ENCODE results near the gene EDAR.

EDAR gene

DNA sequence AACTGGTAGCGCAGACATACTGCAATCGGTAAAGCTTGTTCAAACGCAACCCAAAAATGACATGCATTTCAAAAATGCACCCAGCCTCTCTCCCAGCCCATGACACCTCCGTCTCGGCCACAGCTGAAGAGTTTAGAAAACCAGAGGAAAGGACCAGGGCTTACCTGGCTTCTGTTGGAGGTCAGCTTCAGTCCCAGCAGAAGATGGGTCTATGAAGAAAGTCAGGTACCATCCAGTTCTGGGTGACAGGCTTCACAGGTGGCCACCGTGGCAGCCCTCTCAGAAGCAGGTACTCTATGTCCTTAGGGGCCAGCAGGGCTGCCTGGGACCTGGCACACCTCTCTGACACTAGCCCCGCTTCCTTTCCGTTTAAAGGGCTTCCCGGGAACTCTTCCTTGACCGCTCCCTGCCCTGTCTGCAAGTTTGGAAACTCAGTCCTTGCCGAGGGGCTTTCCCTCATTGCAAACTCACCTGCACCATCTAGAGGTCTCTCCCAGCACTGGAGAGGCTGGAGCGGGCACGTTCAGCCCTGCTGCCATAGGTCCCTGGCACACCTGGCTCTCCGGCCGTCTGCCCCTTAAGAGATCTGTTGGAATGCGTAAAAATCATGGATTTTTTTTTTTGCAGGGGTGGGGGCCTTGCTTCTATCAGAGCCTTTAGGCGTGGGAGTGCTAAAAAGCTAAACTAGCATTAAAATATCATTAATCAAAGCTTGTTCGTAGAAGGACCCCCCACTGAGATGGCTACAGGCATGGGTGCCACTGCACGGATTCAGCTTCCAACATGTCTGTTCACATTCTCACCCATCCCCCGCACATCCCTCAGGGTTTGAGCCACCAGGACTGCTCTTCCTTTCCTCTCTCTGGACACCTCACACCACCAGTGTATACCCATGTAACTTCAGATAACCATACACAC is at the start of gene EDAR:
EDAR (minus strand) TSS at position 425 of the 918 bp plus-strand sequence. CDS start 58,206 bp downstream, outside the sequence.
- DNase-seq, result peak; percentile 32 to 38

DNA sequence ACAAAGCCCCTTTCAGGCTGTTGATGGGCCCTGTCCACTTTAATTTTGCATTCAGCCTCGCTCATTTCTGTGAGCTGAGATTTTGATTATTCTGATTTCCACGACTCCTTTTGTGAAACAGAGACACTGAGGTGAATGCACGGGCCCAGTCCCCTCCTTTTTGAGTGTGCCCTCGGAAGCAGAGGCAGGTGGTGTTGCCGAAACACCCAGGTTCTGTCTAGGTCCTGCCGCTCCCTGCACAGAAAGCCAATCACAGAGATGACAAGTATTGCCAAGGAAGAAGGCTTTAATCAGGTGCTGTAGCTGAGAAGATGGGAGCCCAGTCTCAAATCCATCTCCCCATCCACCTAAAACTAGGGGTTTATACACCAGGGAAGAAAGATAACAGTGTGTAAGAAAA is 44.2 kb upstream of the EDAR start:
- no peak for DNase-seq

DNA sequence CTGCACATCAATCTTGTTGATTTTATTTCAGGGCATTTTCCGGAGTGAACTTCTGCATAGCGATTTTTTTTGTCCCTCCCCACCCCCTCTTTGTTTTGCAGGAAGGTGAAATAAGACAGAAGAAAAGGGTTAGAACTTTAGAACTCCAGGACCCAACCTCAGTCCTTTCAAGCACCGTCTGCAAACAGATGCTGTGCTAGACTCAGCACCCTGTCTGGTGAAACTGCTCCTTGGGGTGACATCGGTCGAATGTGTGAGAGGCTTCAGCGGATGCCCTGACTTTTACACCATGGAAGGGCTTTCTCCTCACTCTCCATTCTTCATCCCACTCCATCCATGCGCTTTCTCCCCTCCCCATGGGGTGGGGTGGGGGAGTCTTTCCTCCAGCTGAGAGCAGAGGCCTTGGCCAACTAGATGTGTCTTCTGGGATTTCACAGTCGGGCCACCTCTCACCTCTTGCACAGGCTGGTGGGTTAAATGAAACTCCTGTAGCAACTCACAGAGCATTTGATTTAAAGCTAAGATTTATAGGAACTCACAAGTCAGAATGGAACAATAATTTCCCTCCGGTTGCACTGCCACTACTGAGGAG is 43.3 kb upstream of the EDAR start:
- peak; percentile 7 to 14 for DNase-seq

DNA sequence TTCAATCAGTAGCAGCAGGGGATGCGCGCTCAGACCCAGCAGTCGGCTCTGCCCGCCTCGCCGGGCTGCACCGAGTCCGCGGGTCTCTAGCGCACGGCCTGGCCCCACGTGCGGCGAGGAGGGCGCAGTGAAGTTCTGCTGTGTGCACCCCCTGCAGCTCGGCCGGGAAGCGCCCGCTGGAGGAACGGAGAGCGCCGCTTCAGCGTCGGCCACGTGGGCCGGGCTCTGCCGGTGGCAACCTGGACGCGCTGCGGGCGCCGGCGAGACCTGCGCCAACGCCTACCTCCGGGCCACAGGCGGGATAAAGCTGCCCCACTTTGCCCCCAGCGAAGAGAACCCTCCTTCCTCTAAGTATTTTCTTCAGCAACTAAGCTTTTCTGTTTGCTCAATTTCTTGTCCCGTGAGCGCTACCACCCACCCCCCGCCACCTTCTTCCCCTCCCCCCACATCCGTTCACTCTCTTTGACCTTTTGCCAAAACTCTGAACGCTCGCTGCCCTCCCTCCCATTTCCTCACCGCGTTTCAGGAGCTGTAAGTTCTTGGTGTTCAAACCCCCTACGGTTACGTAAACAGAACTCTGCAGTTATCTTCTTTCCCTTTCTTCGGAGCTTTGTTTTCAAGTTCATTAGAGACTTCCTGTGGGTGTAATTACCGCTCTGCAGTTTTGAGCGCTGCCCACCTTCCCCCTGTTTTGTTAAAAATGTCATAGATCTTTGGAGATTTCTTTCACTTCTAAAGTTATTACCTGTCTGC is 42.6 kb upstream of the EDAR start:
- peak; percentile 33 to 40 for DNase-seq

DNA sequence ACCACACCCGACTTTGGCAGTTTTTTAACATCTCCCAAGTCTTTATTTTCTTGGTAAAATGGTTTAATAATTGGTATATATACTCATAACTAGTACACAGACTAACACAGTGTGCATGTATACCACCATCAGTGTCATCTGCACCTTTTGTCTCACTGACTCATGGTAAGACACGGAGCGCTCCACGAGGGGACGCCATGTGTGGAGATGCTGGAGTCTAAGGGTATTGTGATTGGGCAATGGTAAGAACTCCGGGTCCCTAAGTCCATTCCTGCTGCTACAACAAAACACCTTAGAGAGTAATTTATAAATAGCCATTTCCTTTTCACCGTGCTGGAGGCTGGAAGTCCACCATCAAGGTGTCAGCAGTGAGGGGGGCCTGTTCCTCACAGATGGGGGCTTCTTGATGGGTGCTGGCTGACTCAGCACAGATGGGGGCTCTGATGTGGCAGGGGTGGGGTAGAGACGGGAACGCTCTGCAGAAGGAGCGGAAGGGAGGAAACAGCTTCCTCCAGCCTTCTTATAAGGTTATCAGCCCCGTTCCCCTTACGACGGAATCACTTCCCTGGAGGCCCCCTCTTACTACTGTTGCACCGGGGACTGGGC is 42.0 kb upstream of the EDAR start:
- DNase-seq, result no peak

DNA sequence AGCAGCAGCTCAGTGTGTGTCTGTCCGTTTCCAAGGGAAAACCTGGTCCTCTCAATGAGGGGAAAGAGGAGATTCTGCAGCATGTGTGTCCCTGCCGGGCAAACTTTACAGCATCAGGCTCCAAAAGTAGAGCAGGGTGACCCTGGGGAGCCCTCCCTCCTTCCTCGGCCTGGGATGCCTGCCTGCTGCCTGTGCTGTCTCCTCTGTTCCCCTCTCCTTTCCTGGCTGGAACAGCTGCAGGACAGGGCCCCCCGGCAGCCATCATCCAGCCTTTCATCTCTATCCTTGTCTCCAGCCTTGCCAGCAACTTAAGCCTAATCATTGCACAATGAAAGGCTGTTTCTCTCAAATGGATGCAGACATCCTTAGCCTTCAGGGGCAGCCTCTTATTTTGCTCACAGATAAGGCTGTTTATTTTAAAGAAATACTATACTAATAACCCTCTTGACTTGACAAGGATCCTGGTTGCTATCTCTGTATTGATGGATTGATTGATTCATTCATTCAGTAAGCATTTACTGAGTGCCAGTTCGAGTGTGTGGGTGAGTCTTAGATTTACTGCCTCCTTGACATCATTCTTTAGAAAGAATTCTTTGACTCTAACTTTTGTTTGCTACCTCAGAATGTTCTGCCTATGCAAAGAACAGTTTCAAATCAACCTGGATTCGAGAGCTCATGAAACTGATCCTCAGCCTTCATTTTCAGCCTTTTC is 40.6 kb upstream of the EDAR start:
- DNase-seq, result no peak

DNA sequence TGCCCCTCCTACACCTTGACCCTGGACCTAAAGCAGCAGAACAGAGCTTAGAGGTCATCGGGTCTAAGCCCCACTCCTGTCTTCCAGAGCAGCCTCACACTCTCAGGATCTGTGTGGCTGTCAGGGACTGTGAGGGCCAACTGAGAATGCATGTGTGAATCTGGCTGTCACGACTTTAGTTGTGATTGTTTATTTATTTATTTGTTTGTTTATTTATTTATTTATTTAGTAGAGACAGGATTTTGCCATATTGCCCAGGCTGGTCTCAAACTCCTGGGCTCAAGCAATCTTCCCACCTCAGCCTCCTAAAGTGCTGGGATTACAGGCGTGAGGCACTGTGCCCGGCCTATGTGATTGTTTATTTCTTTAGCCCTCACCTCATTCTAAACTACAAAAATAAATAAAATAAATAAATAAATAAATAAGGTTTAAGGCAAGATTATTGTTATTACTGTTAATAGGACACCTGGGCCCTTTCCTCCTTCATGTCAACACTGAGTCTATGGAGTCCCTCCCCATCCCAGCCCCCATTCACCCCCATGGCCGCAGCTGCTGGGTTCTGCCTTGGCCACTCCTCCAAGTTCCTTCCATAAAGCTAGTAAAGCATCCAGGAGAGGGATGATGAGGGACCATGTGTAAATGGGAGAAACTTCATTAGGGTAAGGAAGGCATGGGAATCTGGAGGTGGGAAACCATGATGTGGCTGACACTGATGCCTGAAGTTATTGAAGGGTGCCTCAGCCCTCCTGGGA is 39.9 kb upstream of the EDAR start:
- DNase-seq, result no peak

DNA sequence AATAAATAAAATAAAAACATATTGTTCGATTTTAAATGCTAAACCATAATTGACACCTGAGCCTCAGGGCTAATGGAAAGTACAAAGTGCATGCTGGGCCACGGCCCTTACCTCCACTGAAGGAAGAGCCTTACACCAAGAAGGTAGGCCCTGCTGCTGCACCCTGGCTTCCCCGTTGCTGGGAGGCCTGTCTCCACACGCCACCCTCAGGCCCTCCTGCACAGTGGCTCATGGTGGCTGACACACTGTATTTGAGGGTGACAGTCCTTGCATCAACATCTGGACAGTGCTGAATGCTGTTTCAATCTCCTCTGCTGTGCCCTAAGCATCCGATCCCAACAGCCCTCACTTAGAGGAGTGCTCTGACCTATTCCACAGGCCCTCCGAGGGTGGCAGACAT is 39.3 kb upstream of the EDAR start:
- DNase-seq, result no peak

DNA sequence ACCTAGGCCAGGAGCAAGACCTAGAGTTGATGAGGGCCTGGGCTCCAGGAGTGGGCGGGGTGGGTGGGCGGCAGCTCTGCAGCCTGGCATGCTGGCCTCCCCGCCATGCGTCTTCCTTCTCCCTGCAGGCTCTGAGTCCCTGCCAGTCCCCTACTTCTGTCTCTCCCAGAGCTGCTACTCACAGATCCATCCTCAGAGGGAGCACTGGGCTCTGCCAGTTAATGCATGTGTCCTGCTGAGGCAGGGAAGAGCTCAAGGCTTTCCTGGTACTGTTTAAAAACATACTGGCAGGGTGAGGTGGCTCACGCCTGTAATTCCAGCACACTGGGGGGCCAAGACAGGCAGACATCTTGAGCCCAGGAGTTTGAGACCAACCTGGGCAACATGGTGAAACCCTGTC is 38.7 kb upstream of the EDAR start:
- no peak for DNase-seq

DNA sequence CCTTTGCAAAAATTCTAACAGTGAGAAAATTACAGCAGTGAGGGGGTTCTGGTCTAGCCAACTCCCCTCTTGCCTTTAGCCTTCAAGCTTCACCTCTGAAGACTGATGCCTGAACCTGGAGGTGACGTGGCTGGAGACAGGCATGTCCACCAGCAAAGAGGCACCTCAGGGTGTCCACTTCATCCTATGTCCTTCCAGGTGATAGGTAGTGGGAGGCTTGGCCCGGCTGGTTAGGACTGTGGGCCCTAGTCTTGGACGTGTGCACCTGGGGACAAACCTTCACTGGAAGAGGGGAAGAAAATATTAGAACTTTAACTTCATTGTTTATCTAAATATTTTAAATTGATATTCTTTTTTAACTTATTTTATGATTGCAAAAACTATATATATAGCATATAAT is 35.5 kb upstream of the EDAR start:
- DNase-seq, result no peak

DNA sequence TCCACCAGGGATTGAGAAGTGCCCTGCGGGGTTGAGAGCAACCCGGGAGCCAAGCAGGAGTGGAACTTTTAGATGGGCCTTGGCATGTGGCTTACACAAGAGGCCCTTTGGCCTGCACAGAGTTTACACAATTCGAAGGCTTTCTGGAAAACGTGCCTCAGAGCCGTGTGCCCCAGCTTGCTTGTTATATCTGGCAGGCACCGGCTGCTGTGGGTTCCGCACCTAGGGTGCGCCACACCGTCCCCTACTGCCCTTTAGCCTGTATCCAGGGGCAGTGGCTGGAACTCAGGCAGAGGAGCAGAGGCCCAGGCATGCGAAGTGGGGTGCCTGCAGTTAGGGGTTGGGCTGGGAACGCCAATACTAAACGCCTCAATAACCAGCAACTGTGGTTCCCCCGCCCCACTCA is 32.9 kb upstream of the EDAR start:
- no peak for DNase-seq

DNA sequence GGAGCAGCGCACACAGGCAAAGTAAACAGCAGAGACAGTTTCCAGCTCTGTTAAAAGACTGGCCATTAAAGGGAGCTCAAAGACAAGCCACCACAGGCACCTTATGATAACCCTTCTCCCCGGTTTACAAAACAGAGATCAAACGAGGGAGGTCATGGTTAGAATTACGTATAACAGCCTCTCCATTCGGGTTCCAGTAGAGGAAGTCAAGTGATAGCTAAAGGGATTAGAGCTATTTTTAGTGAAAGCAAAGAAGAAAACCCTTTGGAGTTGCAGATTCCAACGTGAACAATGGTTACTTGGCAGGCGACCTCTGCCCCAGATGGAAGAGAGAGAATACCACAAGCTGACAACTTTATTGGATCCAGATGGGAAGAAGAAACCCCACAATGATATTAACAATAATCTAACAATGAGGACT is 31.2 kb upstream of the EDAR start:
- DNase-seq, result no peak

DNA sequence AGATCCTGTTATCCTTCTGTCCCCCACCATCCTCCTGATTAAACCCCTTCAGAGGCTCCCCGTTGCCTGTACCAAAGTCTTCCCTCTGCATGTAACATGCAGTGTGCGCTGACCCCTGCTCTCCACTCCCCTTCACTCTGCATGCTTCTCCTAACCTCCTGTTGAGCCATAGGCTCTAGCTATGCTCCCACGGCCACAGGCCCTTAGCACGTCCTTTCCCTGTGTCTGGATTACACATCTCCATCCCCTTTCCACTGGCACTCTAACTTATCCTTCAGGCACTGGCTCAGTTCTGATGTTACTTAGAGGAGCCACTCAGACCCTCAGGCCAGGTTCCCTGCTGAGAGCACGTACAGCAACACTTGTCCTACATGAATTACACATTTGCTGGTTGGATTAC is 29.4 kb upstream of the EDAR start:
- DNase-seq, result no peak

DNA sequence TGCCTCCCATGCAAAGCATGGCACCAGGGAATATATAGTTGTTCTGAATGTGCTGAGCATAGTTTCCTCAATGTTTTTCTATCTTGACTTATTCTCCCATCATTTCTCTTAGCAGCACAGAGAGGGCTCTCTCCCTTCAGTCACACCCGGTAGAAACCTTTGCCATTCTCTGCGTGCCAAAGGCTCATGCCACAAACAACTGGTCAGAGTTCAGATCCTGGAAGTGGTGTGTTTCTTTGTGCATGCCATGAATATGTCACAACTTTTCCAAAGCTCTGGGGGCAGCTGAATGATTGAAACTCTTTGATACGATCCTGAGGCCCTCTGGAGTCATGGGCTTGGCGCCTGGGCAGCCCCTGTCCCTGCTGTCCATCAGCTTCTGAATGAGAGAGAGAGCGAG is 28.0 kb upstream of the EDAR start:
- no peak for DNase-seq

DNA sequence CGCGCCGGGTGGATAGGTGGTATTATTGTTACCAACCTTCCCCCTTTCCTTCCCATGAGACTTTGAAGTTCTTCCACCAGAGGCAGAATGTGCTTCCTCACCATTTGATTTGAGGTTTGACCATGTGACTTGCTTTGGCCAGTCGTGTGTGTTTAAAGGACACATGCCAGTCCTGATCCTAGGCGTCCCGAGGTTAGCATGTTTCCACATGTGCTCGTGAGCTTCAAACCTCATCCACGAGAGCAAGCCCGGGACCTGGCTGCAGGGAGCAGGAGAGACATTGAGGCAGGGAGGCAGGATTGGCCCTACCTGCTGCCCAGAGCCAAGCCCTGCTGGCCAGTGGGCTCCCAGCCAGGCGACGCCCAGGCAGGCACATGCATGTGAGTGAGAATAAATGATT is 27.4 kb upstream of the EDAR start:
- no peak for DNase-seq

DNA sequence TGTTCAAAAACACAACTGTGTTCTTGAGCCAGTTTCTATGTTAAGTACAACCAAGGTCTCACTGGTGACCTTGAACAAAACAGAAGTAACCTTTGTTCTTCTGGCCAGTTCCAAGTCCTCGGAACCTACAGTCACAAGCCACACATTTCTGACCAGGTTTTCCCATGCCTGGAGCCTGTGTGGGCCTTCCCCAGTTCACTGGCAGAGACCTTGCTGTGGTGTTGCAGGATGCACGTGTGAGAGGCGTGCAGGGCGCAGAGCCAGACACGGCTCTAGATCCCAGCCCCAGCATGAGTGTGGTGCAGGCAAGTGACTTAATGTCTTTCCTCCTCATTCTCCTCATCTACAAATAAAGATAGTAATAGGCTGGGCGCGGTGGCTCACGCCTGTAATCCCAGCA is 25.5 kb upstream of the EDAR start:
- no peak for DNase-seq

DNA sequence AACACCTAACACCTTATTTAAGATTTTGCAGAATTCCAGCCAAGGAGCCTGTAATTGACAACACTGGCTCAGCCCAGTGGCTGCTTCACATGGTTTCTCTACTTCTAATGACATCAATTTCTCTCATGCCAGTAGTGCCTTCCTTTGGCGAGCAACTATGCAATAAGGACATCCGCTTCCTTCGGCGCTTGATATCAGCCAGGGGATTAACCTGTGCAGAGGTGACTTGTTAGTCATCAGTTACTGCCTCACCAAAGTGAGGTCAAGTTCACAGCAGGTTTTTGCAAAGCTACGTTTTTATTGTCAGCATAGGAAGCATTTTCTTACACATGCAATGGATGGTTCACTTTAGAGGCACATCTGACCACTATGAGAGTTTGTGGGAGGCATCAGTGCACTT is 24.0 kb upstream of the EDAR start:
- no peak for DNase-seq

DNA sequence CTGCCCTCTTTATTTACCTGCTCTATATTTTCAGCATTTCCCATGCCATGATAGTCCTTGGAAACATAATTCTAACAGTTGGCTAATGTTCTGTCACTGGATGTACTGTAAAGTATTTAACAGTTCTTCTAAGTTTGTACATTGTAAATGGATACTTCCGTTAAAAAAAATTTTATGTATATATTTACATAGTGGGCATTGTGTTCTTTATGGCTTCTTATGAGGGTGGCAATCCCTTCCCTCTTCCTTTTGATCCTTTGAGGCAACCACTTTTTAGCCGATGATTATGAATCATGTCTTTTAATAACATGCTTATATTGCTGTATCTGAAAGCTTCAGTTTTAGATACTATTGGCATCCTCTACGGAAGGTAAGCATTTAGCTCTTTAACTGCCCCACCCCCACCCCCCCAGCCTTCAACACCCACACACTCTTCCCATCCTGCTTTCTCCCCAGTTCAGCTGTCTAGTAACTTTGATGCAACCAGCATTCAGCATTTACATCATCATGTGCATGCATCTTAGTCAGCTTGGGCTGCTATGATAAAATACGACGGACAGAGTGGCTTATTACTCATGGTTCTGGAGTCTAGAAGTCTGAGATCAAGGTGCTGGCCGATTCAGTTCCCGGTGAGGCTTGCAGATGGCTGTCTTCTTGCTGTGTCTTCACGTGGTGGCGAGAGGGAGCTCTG is 21.0 kb upstream of the EDAR start:
- no peak for DNase-seq

DNA sequence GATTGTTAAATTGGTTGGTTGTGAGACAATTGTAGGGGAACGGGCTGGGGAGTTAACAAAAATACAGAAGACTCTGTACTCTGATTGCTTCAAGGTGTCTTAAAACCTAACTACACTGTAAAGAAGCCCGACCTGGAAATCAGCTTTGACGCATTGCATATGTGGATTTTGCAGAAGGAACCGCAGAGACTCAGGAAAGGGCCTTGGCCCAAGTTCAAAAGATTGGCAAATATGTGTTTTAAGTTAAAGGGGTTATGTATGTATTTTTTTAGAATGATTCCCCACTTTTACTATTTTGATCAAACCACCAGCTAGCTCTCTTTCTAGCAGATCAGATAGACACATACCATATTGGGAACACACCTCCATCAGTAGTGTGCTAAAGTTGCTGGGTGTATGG is 18.0 kb upstream of the EDAR start:
- no peak for DNase-seq

DNA sequence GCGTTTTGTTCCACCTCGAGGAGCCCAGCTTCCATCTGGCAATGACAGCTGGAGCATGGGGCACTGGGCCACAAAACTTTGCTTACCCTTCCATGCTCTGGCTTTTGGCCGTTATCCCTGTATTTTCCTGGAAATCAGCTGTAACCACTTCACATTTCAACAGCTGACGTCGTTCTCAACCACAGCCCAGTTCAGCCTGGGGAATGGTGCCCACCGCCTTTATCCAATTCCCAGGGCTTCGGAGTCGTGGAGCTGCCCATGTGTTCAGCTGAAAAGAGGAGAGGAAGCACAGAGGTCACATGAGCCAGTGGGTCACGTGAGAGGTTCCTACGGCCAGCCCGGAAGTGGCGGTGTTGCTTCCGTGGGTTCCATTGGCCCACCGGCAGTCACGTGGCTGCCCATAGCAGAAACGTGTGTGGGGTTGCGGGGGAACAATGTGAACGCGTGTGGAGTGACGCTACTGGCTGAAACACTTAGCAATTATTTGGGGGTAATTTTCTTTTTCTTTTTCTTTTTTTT is 16.7 kb upstream of the EDAR start:
- no peak for DNase-seq

DNA sequence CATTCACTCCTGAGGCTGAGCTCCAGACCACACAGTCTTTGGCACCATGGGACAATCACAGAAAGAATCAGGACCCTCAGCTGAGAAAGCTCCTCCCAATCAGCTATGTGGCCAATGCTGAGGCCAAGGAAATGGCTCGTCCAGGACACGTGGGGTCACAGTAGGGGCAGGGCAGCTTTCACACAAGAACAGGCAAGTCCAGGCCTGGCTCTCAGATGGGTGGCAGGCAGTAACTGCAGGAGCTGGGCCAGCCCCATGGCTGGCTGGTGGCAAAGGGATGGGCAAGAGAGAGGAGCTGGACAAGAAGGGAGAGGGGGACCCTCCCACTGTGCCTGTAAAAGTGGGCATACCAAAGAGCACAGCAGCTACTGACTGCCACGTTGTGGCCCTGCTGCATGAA is 12.2 kb upstream of the EDAR start:
- DNase-seq, result no peak

Data from stimulated activated CD4-positive, alpha-beta T cell treated with anti-CD3 and anti-CD28 coated beads, Interleukin-2, amount 100 ng/mL, for 48 hours (primary cell).